ENCODE data around the gene PKP1. TPM values are rescaled to one million over a fixed set of nuclear protein-coding genes. Genes with fewer than 3 reads are reported as not detected.

Gene PKP1
- total and polyA plus RNA-seq, 2 experiments from 2014 or later = 0.19 to 0.83 TPM

DNA sequence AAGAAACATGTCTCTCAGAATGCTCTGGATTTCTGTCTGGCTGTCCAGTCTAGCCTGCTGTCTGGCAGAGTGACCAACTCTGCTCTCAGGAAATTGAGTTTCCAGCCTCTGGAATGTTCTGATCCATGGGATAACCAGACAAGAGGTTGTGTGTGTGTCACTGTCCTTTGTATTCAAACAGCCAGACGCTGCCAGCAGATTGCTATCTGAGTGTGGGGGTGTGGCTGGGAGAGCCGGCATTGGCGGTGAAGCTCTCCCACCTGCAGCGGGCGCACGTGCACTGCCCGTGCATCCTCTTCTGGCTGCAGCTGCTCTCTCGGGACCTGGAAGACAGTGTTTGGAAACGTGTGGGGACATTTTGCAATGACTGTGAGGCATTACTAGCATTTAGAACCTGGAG lies 26.1 kb downstream of the PKP1 start:
- H3K27ac Mint-ChIP-seq = no peak overlapping the region

DNA sequence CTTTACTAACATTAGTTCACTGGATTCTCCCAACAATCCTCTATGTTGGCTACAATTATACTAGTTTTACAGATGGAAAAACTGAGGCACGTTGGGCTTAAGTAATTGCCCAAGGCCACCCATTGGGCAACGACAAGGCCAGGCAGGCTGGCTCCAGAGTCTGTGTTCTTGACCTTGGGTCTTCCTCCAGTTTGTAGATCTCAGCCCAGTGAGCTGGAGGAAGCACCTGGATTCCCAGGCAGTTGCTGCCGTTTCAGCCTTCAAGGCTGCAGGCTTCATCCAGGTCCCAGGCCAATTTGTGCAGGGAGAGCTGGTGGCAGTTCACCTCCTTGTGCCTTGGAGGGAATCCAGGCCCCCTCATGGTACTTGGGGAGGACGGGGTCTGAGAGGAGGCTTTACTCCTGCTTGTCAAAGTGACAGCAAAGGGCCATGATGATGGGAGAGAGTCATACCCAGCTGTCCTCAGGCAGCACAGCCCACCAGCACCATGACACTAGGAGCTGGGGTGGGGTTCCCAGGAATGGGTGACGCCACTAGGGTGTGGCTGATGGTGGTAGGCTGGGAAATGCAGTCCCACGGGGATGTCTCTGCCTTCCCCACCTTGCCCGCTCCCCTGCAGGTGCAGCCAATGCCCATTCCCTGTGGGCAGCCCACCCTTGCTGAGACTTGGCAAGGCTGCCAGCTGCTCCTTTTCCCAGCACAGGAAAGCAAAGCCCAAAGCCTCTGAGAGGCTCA lies 27.1 kb downstream of the PKP1 start:
- peaks cover 8% of the 10 kb centered on the region for H3K27me3 Mint-ChIP-seq (ENCODE audit: insufficient read depth, low read depth, poor library complexity)
- Histone ChIP-seq H3K4me3 (no peak overlapping the region), H3K36me3 (ENCODE audit: insufficient read depth) (no peaks in the 10 kb centered on the region), H3K4me1 (ENCODE audit: insufficient read depth) (no peaks in the 10 kb centered on the region), H4K20me1 (replicated peaks; ENCODE audit: insufficient read depth) (no peaks in the 10 kb centered on the region), H3K27me3 (ENCODE audit: insufficient read depth) (no peaks in the 10 kb centered on the region), H2AFZ (no peak overlapping the region), H3K9me2 (ENCODE audit: insufficient read depth) (0 out of 2 replicates have a peak, but pooled peaks cover 2% of the 10 kb centered on the region), H3K4me2 (no peak overlapping the region), H3K27ac (ENCODE audit: low read depth) (no peak overlapping the region), H3K79me2 (replicated peaks; ENCODE audit: insufficient read depth) (no peaks in the 10 kb centered on the region), H3F3A (replicated peaks; ENCODE audit: low read depth) (no peaks in the 10 kb centered on the region)
- TF ChIP-seq STAT1 (IDR thresholded peaks at IDR 0.05; ENCODE audit: unreplicated experiment) (no peak), JUNB (IDR thresholded peaks at IDR 0.05; ENCODE audit: unreplicated experiment) (no peak), CREB1 (CRISPR knock-in tag; IDR thresholded peaks at IDR 0.05; ENCODE audit: low read depth) (no peak), ZNF114 (CRISPR knock-in tag; IDR thresholded peaks at IDR 0.05) (no peak), EZH2 (IDR thresholded peaks at IDR 0.05; ENCODE audit: low read depth, unreplicated experiment) (no peak)
- TF ChIP-seq, protein P1, sequence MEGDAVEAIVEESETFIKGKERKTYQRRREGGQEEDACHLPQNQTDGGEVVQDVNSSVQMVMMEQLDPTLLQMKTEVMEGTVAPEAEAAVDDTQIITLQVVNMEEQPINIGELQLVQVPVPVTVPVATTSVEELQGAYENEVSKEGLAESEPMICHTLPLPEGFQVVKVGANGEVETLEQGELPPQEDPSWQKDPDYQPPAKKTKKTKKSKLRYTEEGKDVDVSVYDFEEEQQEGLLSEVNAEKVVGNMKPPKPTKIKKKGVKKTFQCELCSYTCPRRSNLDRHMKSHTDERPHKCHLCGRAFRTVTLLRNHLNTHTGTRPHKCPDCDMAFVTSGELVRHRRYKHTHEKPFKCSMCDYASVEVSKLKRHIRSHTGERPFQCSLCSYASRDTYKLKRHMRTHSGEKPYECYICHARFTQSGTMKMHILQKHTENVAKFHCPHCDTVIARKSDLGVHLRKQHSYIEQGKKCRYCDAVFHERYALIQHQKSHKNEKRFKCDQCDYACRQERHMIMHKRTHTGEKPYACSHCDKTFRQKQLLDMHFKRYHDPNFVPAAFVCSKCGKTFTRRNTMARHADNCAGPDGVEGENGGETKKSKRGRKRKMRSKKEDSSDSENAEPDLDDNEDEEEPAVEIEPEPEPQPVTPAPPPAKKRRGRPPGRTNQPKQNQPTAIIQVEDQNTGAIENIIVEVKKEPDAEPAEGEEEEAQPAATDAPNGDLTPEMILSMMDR (conservative IDR thresholded peaks at IDR 0.05; ENCODE audit: low read depth in 2 of 2) = no peak
- no peak overlapping the region for H3K27ac Mint-ChIP-seq
- H3K4me3 Mint-ChIP-seq = no peak overlapping the region
- no peak for ATAC-seq
- H3K36me3 Mint-ChIP-seq (ENCODE audit: low read depth) = no peaks in the 10 kb centered on the region
- H3K9me3 Mint-ChIP-seq = no peaks in the 10 kb centered on the region
- peaks cover 16% of the 10 kb centered on the region; the same call in 2 of the 3 replicates for H3K4me1 Mint-ChIP-seq
- DNase-seq (ENCODE audit: low spot score) = no peak

More for the DNA sequence above, 26.1 kb downstream of the PKP1 start:
- Histone ChIP-seq H3K27ac (ENCODE audit: low read depth) (no peak overlapping the region), H3K9me2 (ENCODE audit: insufficient read depth) (no peaks in the 10 kb centered on the region), H3K4me1 (ENCODE audit: insufficient read depth) (no peaks in the 10 kb centered on the region), H2AFZ (peak overlapping the region; percentile 70), H3K4me2 (no peak overlapping the region), H4K20me1 (replicated peaks; ENCODE audit: insufficient read depth) (no peaks in the 10 kb centered on the region), H3K79me2 (replicated peaks; ENCODE audit: insufficient read depth) (no peaks in the 10 kb centered on the region), H3F3A (replicated peaks; ENCODE audit: low read depth) (no peaks in the 10 kb centered on the region), H3K27me3 (ENCODE audit: insufficient read depth) (no peaks in the 10 kb centered on the region), H3K36me3 (ENCODE audit: insufficient read depth) (no peaks in the 10 kb centered on the region), H3K4me3 (no peak overlapping the region)
- peak; percentile 82 for DNase-seq (ENCODE audit: low spot score)
- Mint-ChIP-seq H3K4me3 (no peak overlapping the region), H3K27me3 (ENCODE audit: insufficient read depth, low read depth, poor library complexity) (peaks cover 8% of the 10 kb centered on the region), H3K36me3 (ENCODE audit: low read depth) (no peaks in the 10 kb centered on the region), H3K4me1 (peaks cover 16% of the 10 kb centered on the region; the same call in 2 of the 3 replicates), H3K9me3 (no peaks in the 10 kb centered on the region)
- peak; percentile 93 for ATAC-seq
- TF ChIP-seq, protein P1 (conservative IDR thresholded peaks at IDR 0.05; ENCODE audit: low read depth in 2 of 2) = peak; percentile 50 to 80
- TF ChIP-seq NANOG (IDR thresholded peaks at IDR 0.05; ENCODE audit: borderline replicate concordance) = no peak
